ENCODE measurements around the gene CLSTN2.

Gene CLSTN2

GRCh38 chr3:140341817-140342403 is 406.9 kb downstream of the CLSTN2 start:
- no peak for DNase-seq (ENCODE audit: low read depth in 2 of 2)

- DNase-seq (ENCODE audit: low read depth in 2 of 2): no peak
Measured at GRCh38 chr3:140342668-140343067, 407.7 kb downstream of the CLSTN2 start.

- no peak for DNase-seq (ENCODE audit: low read depth in 2 of 2)
Measured at GRCh38 chr3:140343211-140344081, 408.5 kb downstream of the CLSTN2 start.

- no peak for DNase-seq (ENCODE audit: low read depth in 2 of 2)
Measured at GRCh38 chr3:140344082-140344454, 409.1 kb downstream of the CLSTN2 start.

- no peak for DNase-seq (ENCODE audit: low read depth in 2 of 2)
Measured at GRCh38 chr3:140344601-140345205, 409.7 kb downstream of the CLSTN2 start.

- no peak for DNase-seq (ENCODE audit: low read depth in 2 of 2)
Measured at GRCh38 chr3:140347151-140347550, 412.2 kb downstream of the CLSTN2 start.

- DNase-seq (ENCODE audit: low read depth in 2 of 2): no peak
Measured at GRCh38 chr3:140349938-140350337, 415.0 kb downstream of the CLSTN2 start.

- no peak for DNase-seq (ENCODE audit: low read depth in 2 of 2)
Measured at GRCh38 chr3:140351466-140351865, 416.5 kb downstream of the CLSTN2 start.

- no peak for DNase-seq (ENCODE audit: low read depth in 2 of 2)
Measured at GRCh38 chr3:140355481-140355880, 420.5 kb downstream of the CLSTN2 start.

GRCh38 chr3:140358686-140359085 is 423.7 kb downstream of the CLSTN2 start:
- no peak for DNase-seq (ENCODE audit: low read depth in 2 of 2)

- no peak for DNase-seq (ENCODE audit: low read depth in 2 of 2)
Measured at GRCh38 chr3:140359233-140359995, 424.4 kb downstream of the CLSTN2 start.

GRCh38 chr3:140360332-140360731 is 425.3 kb downstream of the CLSTN2 start:
- DNase-seq (ENCODE audit: low read depth in 2 of 2): no peak

- no peak for DNase-seq (ENCODE audit: low read depth in 2 of 2)
Measured at GRCh38 chr3:140363801-140364200, 428.8 kb downstream of the CLSTN2 start.

- no peak for DNase-seq (ENCODE audit: low read depth in 2 of 2)
Measured at GRCh38 chr3:140365872-140366697, 431.1 kb downstream of the CLSTN2 start.

- no peak for DNase-seq (ENCODE audit: low read depth in 2 of 2)
Measured at GRCh38 chr3:140368223-140368811, 433.3 kb downstream of the CLSTN2 start.

- DNase-seq (ENCODE audit: low read depth in 2 of 2): no peak
Measured at GRCh38 chr3:140370686-140371085, 435.7 kb downstream of the CLSTN2 start.

GRCh38 chr3:140373234-140373633 is 438.2 kb downstream of the CLSTN2 start:
- no peak for DNase-seq (ENCODE audit: low read depth in 2 of 2)

GRCh38 chr3:140375002-140375401 is 440.0 kb downstream of the CLSTN2 start:
- no peak for DNase-seq (ENCODE audit: low read depth in 2 of 2)

- DNase-seq (ENCODE audit: low read depth in 2 of 2): no peak
Measured at GRCh38 chr3:140376136-140376889, 441.3 kb downstream of the CLSTN2 start.

- no peak for DNase-seq (ENCODE audit: low read depth in 2 of 2)
Measured at GRCh38 chr3:140377644-140378043, 442.7 kb downstream of the CLSTN2 start.

All from stimulated activated CD8-positive, alpha-beta memory T cell treated with anti-CD3 and anti-CD28 coated beads, Interleukin-7, amount 100 ng/mL, for 4 hours (primary cell).